GM12874 (cell line): ENCODE measurements around the gene LUZP1.

Experiments used
- CTCF ChIP-seq: IDR thresholded peaks from 2 replicates; pipeline ENCODE4 v1.5.1; 2011; ENCODE audit warnings: low read depth, mild to moderate bottlenecking, control low read depth, low read length, moderate library complexity; ENCODE audit not compliant: insufficient read depth

Gene LUZP1

GRCh38 chr1:23110391-23110790, 58.3 kb downstream of the LUZP1 start:
- no peak for TF ChIP-seq CTCF

- TF ChIP-seq CTCF, result no peak
Measured at GRCh38 chr1:23108918-23109533, 59.6 kb downstream of the LUZP1 start.

- TF ChIP-seq CTCF, result no peak
Measured at GRCh38 chr1:23103001-23103889, 65.4 kb downstream of the LUZP1 start.

GRCh38 chr1:23102289-23102688, 66.4 kb downstream of the LUZP1 start:
- no peak for TF ChIP-seq CTCF

- TF ChIP-seq CTCF, result no peak
Measured at GRCh38 chr1:23101887-23102286, 66.8 kb downstream of the LUZP1 start.

- TF ChIP-seq CTCF, result no peak
Measured at GRCh38 chr1:23101101-23101827, 67.4 kb downstream of the LUZP1 start.

- TF ChIP-seq CTCF, result no peak
Measured at GRCh38 chr1:23100074-23100748, 68.4 kb downstream of the LUZP1 start.
